HG03108 (cell line): ENCODE measurements around the gene ACTA1.
"Not testable (repeated sequence)": the region's sequence is repeated elsewhere in the genome, so short reads cannot be mapped to it uniquely, and the experiment has no call there.

Experiments used
- ATAC-seq: cut with Tn5 transposase; IDR thresholded peaks from one replicate; pipeline ENCODE4 v1.9.1; 2021; ENCODE audit warnings: moderate library complexity; ENCODE audit not compliant: unreplicated experiment

The ACTA1 gene

GRCh38 chr1:229410370-229410691 is 23.6 kb downstream of the ACTA1 start:
- ATAC-seq, result no peak

- no peak for ATAC-seq
These were observed 24.1 kb downstream of the ACTA1 start for GRCh38 chr1:229409616-229410369.

DNA sequence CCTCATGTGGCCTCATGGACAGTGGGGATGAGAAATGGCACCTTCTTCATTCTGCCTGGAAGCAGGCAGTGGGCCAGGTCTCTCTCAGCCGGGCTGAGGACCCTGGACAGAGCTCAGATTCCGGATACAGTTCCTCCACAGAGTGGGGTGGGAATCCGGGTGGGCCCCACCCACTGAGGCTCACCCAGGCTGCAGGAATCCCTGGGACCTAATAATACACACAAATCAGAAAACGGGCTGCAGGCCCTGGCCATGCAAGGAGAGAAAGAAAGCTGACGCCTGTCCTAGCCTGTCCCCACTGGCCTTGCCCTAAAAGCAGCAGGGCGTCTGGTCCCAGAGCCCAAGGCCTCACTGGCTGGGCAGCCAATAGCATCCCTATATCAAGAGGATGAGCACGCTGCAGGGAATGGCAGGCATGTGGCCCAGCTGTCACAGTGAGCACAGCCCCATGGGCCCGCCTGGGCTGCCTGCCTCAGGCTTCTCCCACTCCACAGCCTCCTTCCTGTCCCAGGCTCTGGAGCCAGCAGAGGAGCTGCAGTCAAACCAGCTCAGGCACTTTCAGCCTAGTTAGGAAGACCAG is 25.3 kb downstream of the ACTA1 start:
- no peak for ATAC-seq

- no peak for ATAC-seq
These were observed 26.5 kb downstream of the ACTA1 start for GRCh38 chr1:229407206-229408026.

GRCh38 chr1:229406798-229407197 is 27.1 kb downstream of the ACTA1 start:
- no peak for ATAC-seq

- no peak for ATAC-seq
These were observed 30.3 kb downstream of the ACTA1 start for GRCh38 chr1:229403573-229403972.

- ATAC-seq, result no peak
These were observed 30.9 kb downstream of the ACTA1 start for GRCh38 chr1:229402993-229403392.

GRCh38 chr1:229402329-229402728 is 31.6 kb downstream of the ACTA1 start:
- ATAC-seq, result not testable (repeated sequence)

GRCh38 chr1:229397762-229398161 is 36.1 kb downstream of the ACTA1 start:
- no peak for ATAC-seq

- ATAC-seq, result no peak
These were observed 37.2 kb downstream of the ACTA1 start for GRCh38 chr1:229396585-229397206.

DNA sequence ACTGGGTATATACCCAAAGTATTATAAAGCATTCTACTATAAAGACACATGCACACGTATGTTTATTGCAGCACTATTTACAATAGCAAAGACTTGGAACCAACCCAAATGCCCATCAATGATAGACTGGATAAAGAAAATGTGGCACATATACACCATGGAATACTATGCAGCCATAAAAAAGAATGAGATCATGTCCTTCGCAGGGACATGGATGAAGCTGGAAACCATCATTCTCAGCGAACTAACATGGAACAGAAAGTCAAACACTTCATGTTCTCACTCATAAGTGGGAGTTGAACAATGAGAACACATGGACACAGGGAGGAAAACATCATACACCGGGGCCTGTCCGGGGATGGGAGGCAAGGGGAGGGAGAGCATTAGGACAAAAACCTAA is 39.4 kb downstream of the ACTA1 start:
- ATAC-seq, result not testable (repeated sequence)

DNA sequence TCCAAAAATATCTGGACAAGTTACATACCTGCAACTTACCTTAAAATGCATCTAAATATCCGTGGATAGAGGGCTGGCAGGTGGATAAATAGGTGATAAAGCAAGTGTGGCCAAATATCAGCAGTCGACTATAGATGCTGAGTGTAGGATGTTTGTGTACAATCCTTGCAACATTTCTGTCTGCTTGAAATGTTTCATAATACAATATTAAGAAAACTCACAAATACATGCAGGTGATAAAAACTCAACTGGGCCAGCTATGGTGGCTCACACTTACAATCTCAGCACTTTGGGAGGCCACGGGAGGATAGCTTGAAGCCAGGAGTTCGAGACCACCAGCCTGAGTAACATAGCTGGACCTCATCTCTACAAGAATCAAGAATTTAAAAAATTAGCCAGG is 41.0 kb downstream of the ACTA1 start:
- ATAC-seq, result no peak

DNA sequence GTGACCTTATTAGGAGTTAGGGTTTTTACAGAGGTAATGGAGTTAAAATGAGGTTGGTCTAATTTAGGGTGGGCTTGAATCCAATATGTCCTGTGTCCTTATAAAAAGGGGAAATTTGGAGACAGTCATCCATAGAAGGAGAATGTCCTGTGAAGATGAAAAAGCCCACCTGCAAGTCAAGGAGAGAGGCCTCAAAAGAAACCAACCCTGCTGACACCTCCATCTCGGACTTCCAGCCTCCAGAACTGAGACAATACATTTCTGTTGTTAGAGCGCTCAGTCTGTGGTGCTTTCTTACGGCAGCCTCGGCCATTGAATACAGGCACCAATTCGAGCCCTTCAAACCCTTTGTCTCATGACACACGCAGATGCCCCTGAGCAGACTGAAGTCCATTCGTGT is 43.8 kb downstream of the ACTA1 start:
- ATAC-seq, result no peak

GRCh38 chr1:229388897-229389580 is 44.9 kb downstream of the ACTA1 start:
- ATAC-seq, result no peak

GRCh38 chr1:229385853-229386456 is 47.9 kb downstream of the ACTA1 start:
- no peak for ATAC-seq

- ATAC-seq, result no peak
These were observed 49.1 kb downstream of the ACTA1 start for GRCh38 chr1:229384822-229385221.

GRCh38 chr1:229383961-229384360 is 49.9 kb downstream of the ACTA1 start:
- ATAC-seq, result no peak

- no peak for ATAC-seq
These were observed 50.7 kb downstream of the ACTA1 start for GRCh38 chr1:229383188-229383587.
